ENCODE results near the gene ANO1. TPM values are rescaled to one million over a fixed set of nuclear protein-coding genes. Genes with fewer than 3 reads are reported as not detected.
A peak's percentile ranks its signal among the peaks of the same experiment; 100 is the strongest.
"Not testable (repeated sequence)": the region's sequence is repeated elsewhere in the genome, so short reads cannot be mapped to it uniquely, and the experiment has no call there.

ANO1 gene
- total RNA-seq, 1 donor from 2014 or later: 1.1 TPM

DNA sequence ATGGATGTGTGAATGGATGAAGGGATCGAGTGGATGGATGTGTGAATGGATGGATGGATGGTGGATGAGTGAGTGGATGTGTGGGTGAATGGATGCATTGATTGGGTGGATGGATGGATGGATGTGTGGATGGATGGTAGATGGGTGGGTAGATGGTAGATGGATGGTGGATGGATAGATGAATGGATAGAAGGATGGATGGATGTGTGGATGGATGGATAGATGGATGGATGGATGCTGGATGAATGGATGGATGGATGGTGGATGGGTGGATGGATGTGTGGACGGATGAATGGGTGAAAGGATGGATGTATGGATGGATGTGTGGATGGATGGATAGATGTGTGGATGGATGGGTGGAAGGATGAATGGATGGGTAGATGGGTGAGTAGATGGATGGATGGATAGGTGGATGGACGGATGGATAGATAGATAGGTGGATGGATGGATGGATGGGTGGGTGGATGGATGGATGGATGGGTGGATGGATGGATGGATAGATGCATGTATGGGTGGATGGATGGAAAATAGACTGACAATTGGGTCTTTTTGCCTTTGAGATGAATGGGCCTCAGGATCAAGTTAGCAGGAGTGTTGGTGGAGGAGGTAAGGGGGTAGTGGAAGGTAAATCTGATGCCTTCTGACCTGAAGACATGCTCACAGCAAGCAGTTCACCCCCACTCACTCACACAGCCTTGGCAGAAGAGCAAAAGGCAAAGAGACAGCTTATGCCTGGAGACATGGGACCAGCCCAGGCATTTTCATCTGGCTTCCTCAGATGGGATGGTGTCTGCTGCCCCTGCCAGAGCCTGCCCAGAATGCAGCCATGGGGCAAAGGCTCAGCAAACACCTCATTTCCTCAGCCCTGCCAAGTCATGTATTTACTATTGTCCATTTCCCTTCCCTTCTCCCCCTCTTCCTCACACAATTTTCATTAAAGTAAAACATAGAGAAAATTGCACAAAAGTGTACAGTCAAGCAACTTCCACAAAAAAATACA, 117.0 kb downstream of the ANO1 start:
- TF ChIP-seq, protein P1, sequence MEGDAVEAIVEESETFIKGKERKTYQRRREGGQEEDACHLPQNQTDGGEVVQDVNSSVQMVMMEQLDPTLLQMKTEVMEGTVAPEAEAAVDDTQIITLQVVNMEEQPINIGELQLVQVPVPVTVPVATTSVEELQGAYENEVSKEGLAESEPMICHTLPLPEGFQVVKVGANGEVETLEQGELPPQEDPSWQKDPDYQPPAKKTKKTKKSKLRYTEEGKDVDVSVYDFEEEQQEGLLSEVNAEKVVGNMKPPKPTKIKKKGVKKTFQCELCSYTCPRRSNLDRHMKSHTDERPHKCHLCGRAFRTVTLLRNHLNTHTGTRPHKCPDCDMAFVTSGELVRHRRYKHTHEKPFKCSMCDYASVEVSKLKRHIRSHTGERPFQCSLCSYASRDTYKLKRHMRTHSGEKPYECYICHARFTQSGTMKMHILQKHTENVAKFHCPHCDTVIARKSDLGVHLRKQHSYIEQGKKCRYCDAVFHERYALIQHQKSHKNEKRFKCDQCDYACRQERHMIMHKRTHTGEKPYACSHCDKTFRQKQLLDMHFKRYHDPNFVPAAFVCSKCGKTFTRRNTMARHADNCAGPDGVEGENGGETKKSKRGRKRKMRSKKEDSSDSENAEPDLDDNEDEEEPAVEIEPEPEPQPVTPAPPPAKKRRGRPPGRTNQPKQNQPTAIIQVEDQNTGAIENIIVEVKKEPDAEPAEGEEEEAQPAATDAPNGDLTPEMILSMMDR (IDR thresholded peaks at IDR 0.05; ENCODE audit: insufficient read depth, low read length, poor library complexity, severe bottlenecking): no peak
- Histone ChIP-seq H3K4me3 (ENCODE audit: low read depth, low read length) (no peak overlapping the region), H3K27me3 (ENCODE audit: control insufficient read depth, insufficient read depth, low read length) (peaks cover 5% of the 10 kb centered on the region), H3K36me3 (ENCODE audit: control insufficient read depth, insufficient read depth, low read length) (no peaks in the 10 kb centered on the region)
- no peak for DNase-seq (ENCODE audit: low read depth)

DNA sequence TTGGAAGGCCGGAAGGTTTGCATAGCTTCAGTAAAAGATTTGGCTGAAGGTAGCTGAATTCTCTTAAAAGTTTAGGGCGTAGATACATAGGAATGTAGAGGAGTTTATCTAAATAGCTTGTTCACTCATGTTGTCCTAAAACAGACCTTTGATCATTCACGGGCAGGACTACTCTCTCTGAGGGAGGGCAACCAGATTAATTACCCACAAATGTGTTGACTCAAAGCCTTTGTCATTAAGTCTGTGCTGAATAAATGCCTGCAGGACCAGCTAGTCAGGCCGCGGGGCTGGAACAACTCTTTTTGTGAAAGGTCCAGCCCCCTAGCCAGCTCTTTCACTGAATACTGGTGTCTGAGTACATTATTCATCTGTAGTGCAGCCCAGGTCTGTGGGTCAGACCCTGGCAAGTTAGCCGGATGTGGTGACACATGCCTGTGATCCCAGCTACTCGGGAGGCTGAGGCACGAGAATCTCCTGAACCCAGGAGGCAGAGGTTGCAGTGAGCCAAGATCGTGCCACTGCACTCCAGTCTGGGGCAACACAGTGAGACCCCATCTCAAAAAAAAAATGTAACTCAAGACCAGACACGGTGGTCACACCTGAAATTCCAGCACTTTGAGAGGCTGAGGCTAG, 122.2 kb downstream of the ANO1 start:
- Histone ChIP-seq H3K36me3 (ENCODE audit: control insufficient read depth, insufficient read depth, low read length) (peaks cover 1% of the 10 kb centered on the region), H3K27me3 (ENCODE audit: control insufficient read depth, insufficient read depth, low read length) (peaks cover 5% of the 10 kb centered on the region), H3K4me3 (ENCODE audit: low read depth, low read length) (no peak overlapping the region)
- no peak for DNase-seq (ENCODE audit: low read depth)
- TF ChIP-seq, protein P1 (IDR thresholded peaks at IDR 0.05; ENCODE audit: insufficient read depth, low read length, poor library complexity, severe bottlenecking): no peak

DNA sequence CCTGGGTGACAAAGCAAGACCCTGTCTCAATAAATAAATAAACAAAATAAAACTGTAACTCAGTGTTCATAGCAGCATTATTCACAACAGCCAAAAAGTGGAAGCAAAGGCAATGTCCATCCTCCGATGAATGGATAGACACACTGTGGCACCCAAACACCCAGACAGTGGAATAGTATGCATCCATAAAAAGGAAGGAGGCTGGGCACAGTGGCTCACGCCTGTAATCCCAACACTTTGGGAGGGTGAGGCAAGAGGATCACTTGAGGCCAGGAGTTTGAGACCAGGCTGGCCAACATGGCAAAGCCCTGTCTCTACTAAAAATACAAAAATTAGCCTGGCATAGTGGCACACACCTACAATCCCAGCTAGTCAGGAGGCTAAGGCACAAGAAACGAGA, 122.9 kb downstream of the ANO1 start:
- not testable (repeated sequence) for DNase-seq (ENCODE audit: low read depth); H3K4me3 ChIP-seq (ENCODE audit: low read depth, low read length); H3K36me3 ChIP-seq (ENCODE audit: control insufficient read depth, insufficient read depth, low read length); H3K27me3 ChIP-seq (ENCODE audit: control insufficient read depth, insufficient read depth, low read length)

GRCh38 chr11:70201882-70202861, 124.1 kb downstream of the ANO1 start:
- TF ChIP-seq, protein P1 (IDR thresholded peaks at IDR 0.05; ENCODE audit: insufficient read depth, low read length, poor library complexity, severe bottlenecking): no peak
- Histone ChIP-seq H3K27me3 (ENCODE audit: control insufficient read depth, insufficient read depth, low read length) (peaks cover 5% of the 10 kb centered on the region), H3K4me3 (ENCODE audit: low read depth, low read length) (peak overlapping the region; percentile 97), H3K36me3 (ENCODE audit: control insufficient read depth, insufficient read depth, low read length) (peaks cover 4% of the 10 kb centered on the region)
- peak; percentile 61 for DNase-seq (ENCODE audit: low read depth)

- Histone ChIP-seq H3K36me3 (ENCODE audit: control insufficient read depth, insufficient read depth, low read length) (peaks cover 4% of the 10 kb centered on the region), H3K4me3 (ENCODE audit: low read depth, low read length) (peak within 1 kb of the TSS; percentile 97), H3K27me3 (ENCODE audit: control insufficient read depth, insufficient read depth, low read length) (peaks cover 5% of the 10 kb centered on the region)
- peak; percentile 69 for DNase-seq (ENCODE audit: low read depth)
- TF ChIP-seq, protein P1 (IDR thresholded peaks at IDR 0.05; ENCODE audit: insufficient read depth, low read length, poor library complexity, severe bottlenecking): no peak
These were observed 125.0 kb downstream of the ANO1 start, which contains the start of gene FADD for GRCh38 chr11:70202920-70203750. Gene FADD (plus strand): TSS chr11:70203296. CDS start chr11:70203460, 164 bp downstream.
